WERI-Rb-1 (cell line): ENCODE data around the gene DPEP3.

Experiments used
- DNase-seq: peaks from one replicate; pipeline ENCODE4 v3.0.0-alpha.2; 2020
- H3K27ac ChIP-seq: fragments of 250-450 bp; sonication (Bioruptor Pico); 2 replicates; pipeline ENCODE4 v1.5.1; 2020; ENCODE audit warnings: mild to moderate bottlenecking, moderate library complexity
- H3K27me3 ChIP-seq: fragments of 250-450 bp; sonication (Bioruptor Pico); 2 replicates; pipeline ENCODE4 v1.5.1; 2021; ENCODE audit warnings: mild to moderate bottlenecking, low read depth, moderate library complexity; ENCODE audit not compliant: insufficient read depth, severe bottlenecking
- H3K36me3 ChIP-seq: fragments of 250-450 bp; sonication (Bioruptor Pico); 2 replicates; pipeline ENCODE4 v1.5.1; 2020; ENCODE audit warnings: mild to moderate bottlenecking, moderate library complexity
- H3K4me3 ChIP-seq: 2 replicates; pipeline ENCODE4 v1.5.1; 2011; ENCODE audit warnings: low read depth, mild to moderate bottlenecking, control low read depth, low read length
- H3K9me3 ChIP-seq: fragments of 250-450 bp; sonication (Bioruptor Pico); 2 replicates; pipeline ENCODE4 v1.5.1; 2021; ENCODE audit warnings: mild to moderate bottlenecking, moderate library complexity; ENCODE audit not compliant: severe bottlenecking
- CTCF ChIP-seq: IDR thresholded peaks from 2 replicates; pipeline ENCODE4 v1.5.1; 2011; ENCODE audit warnings: low read depth, mild to moderate bottlenecking, control low read depth, inconsistent platforms, low read length

DPEP3 gene

GRCh38 chr16:67951485-67951884, 28.8 kb downstream of the DPEP3 start:
- Histone ChIP-seq H3K36me3 (peaks cover 2% of the 10 kb centered on the region; the same call in 1 of the 2 replicates), H3K9me3 (no peaks in the 10 kb centered on the region), H3K27me3 (no peaks in the 10 kb centered on the region), H3K27ac (no peak overlapping the region), H3K4me3 (no peak overlapping the region)
- TF ChIP-seq CTCF, result no peak
- DNase-seq, result no peak

- H3K36me3 ChIP-seq, result peaks cover 2% of the 10 kb centered on the region; the same call in 1 of the 2 replicates
- no peak for TF ChIP-seq CTCF
These were observed 29.9 kb downstream of the DPEP3 start for GRCh38 chr16:67950335-67950843.

GRCh38 chr16:67949645-67950044, 30.7 kb downstream of the DPEP3 start:
- H3K9me3 ChIP-seq, result no peaks in the 10 kb centered on the region
- DNase-seq, result no peak
- H3K27ac ChIP-seq, result no peak overlapping the region
- no peak for TF ChIP-seq CTCF
- no peak overlapping the region for H3K4me3 ChIP-seq
- H3K27me3 ChIP-seq, result no peaks in the 10 kb centered on the region
- peaks cover 2% of the 10 kb centered on the region; the same call in 1 of the 2 replicates for H3K36me3 ChIP-seq

More at GRCh38 chr16:67950335-67950843, 29.9 kb downstream of the DPEP3 start:
- no peak for DNase-seq
- H3K27ac ChIP-seq, result no peak overlapping the region
- no peak overlapping the region for H3K4me3 ChIP-seq
- no peaks in the 10 kb centered on the region for H3K27me3 ChIP-seq
- H3K9me3 ChIP-seq, result no peaks in the 10 kb centered on the region

GRCh38 chr16:67948015-67948414, 32.3 kb downstream of the DPEP3 start:
- Histone ChIP-seq H3K9me3 (no peaks in the 10 kb centered on the region), H3K4me3 (no peak overlapping the region), H3K27ac (no peak overlapping the region), H3K36me3 (no peaks in the 10 kb centered on the region; the same call in 1 of the 2 replicates), H3K27me3 (no peaks in the 10 kb centered on the region)
- DNase-seq, result no peak
- no peak for TF ChIP-seq CTCF

- no peak for DNase-seq
- Histone ChIP-seq H3K36me3 (peaks cover 7% of the 10 kb centered on the region), H3K27ac (no peak overlapping the region), H3K9me3 (no peaks in the 10 kb centered on the region), H3K4me3 (no peak overlapping the region), H3K27me3 (no peaks in the 10 kb centered on the region)
- TF ChIP-seq CTCF, result no peak
These were observed 33.2 kb downstream of the DPEP3 start for GRCh38 chr16:67946966-67947558.

GRCh38 chr16:67946128-67946569, 34.1 kb downstream of the DPEP3 start:
- no peak for DNase-seq
- no peaks in the 10 kb centered on the region for H3K27me3 ChIP-seq
- no peak for TF ChIP-seq CTCF
- H3K9me3 ChIP-seq, result no peaks in the 10 kb centered on the region
- H3K27ac ChIP-seq, result no peak overlapping the region
- H3K36me3 ChIP-seq, result peaks cover 7% of the 10 kb centered on the region
- no peak overlapping the region for H3K4me3 ChIP-seq
